GM12875 (cell line): ENCODE data around the gene PIGQ.
"Not testable (repeated sequence)": the region's sequence is repeated elsewhere in the genome, so short reads cannot be mapped to it uniquely, and the experiment has no call there.

Source experiments
- H3K4me3 ChIP-seq: one replicate; pipeline ENCODE4 v1.5.1; 2011; ENCODE audit warnings: low read depth, low read length, control low read depth
- CTCF ChIP-seq: IDR thresholded peaks from 2 replicates; pipeline ENCODE4 v1.5.1; 2011; ENCODE audit warnings: low read depth, mild to moderate bottlenecking, control low read depth, inconsistent platforms, low read length, moderate library complexity, borderline replicate concordance; ENCODE audit not compliant: insufficient read depth

Gene PIGQ

GRCh38 chr16:592518-593306 lies 22.9 kb downstream of the PIGQ start:
- no peak for TF ChIP-seq CTCF
- no peak overlapping the region for H3K4me3 ChIP-seq

GRCh38 chr16:593406-593805 lies 23.6 kb downstream of the PIGQ start:
- no peak overlapping the region for H3K4me3 ChIP-seq
- TF ChIP-seq CTCF, result no peak

GRCh38 chr16:593807-594206 lies 24.0 kb downstream of the PIGQ start:
- H3K4me3 ChIP-seq, result no peak overlapping the region

GRCh38 chr16:595094-595528 lies 25.3 kb downstream of the PIGQ start:
- no peak overlapping the region for H3K4me3 ChIP-seq
- TF ChIP-seq CTCF, result no peak

More at GRCh38 chr16:593807-594206, 24.0 kb downstream of the PIGQ start:
- TF ChIP-seq CTCF, result no peak

- no peak for TF ChIP-seq CTCF
- no peak overlapping the region for H3K4me3 ChIP-seq
Measured at GRCh38 chr16:595942-596735, 26.4 kb downstream of the PIGQ start.

- H3K4me3 ChIP-seq, result no peak overlapping the region
- no peak for TF ChIP-seq CTCF
Measured at GRCh38 chr16:596736-597060, 26.9 kb downstream of the PIGQ start.

GRCh38 chr16:597655-598054 lies 27.9 kb downstream of the PIGQ start:
- H3K4me3 ChIP-seq, result not testable (repeated sequence)
